Memory B cell (primary cell): ENCODE data around the gene MRRF.
"Not testable (repeated sequence)": the region's sequence is repeated elsewhere in the genome, so short reads cannot be mapped to it uniquely, and the experiment has no call there.

Source experiments
- ATAC-seq: fragments of 150-1000 bp; cut with Tn5 transposase; 2 replicates; pipeline ENCODE4 v1.10.0; 2021; ENCODE audit warnings: low read depth, mild to moderate bottlenecking, moderate library complexity
- DNase-seq, 2 donors: peaks; one replicate each; pipeline ENCODE4 v3.0.0; 2022; ENCODE audit warnings: low spot score in 2 of 2
- H3K27ac Mint-ChIP-seq: one replicate; pipeline ENCODE4 v1.8.0; 2022; ENCODE audit warnings: mild to moderate bottlenecking, moderate library complexity, mixed read lengths
- H3K27me3 Mint-ChIP-seq: one replicate; pipeline ENCODE4 v1.8.0; 2022; ENCODE audit warnings: mixed read lengths
- H3K36me3 Mint-ChIP-seq: one replicate; pipeline ENCODE4 v1.8.0; 2022; ENCODE audit warnings: mild to moderate bottlenecking, mixed read lengths
- H3K4me1 Mint-ChIP-seq: one replicate; pipeline ENCODE4 v1.8.0; 2022; ENCODE audit warnings: mixed read lengths
- H3K4me3 Mint-ChIP-seq: one replicate; pipeline ENCODE4 v1.8.0; 2022; ENCODE audit warnings: mild to moderate bottlenecking, moderate library complexity, mixed read lengths
- H3K9me3 Mint-ChIP-seq: one replicate; pipeline ENCODE4 v1.8.0; 2022; ENCODE audit warnings: mixed read lengths

Gene MRRF

DNA sequence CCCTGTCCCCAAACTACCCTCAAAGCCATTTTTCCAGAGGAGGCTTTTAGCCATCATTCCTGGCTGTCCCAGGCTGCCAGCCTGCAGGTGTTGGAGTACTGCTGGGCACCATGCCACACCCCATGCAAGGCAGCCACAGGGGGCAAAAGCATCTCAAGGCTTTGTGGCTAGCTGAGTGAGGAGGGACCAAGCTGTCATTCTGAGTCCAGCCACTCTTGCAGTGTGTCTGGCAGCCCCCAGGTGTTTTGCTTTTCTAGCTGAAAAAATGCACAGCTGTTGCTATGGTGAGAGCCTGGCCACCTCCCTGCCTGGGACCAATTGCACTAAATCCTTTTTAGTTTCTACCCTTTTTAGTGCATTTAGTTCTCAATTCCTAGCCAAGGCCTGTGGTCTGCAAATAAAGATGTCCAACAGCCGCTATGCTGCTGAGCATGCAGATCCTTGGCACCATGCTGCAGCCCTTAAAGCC lies 55.8 kb downstream of the MRRF start:
- no peak overlapping the region for H3K4me3 Mint-ChIP-seq
- no peak overlapping the region for H3K27ac Mint-ChIP-seq
- DNase-seq (no peak), ATAC-seq (no peak)
- peaks cover 4% of the 10 kb centered on the region for H3K4me1 Mint-ChIP-seq
- no peaks in the 10 kb centered on the region for H3K27me3 Mint-ChIP-seq
- H3K9me3 Mint-ChIP-seq, result peaks cover 2% of the 10 kb centered on the region
- peaks cover 35% of the 10 kb centered on the region for H3K36me3 Mint-ChIP-seq

GRCh38 chr9:122322553-122322952 lies 57.9 kb downstream of the MRRF start:
- Mint-ChIP-seq H3K36me3 (peaks cover 33% of the 10 kb centered on the region), H3K27me3 (no peaks in the 10 kb centered on the region), H3K27ac (no peak overlapping the region), H3K4me1 (peaks cover 4% of the 10 kb centered on the region), H3K9me3 (peaks cover 2% of the 10 kb centered on the region), H3K4me3 (no peak overlapping the region)
- DNase-seq (no peak), ATAC-seq (no peak)

DNA sequence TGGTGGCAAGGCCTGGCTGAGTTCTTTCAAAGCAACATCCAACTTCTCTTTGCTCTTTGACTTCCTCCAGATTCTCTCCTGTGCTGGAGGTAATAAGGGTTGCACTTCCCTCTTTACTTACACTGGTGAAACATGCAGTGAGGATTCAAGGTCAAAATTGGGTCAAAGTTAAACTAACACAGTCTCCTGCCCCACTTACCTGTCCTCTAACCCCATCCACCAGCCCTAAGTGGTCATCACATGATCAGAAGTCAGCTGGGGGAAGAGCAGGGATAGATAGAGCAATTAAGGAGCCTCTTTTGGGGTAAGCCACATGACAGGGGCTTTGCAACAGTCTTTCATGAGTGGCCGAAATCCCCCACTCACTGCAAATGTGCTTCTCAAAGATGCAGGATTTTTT lies 60.0 kb downstream of the MRRF start:
- Mint-ChIP-seq H3K36me3 (peaks cover 32% of the 10 kb centered on the region), H3K27ac (peak overlapping the region; percentile 24)
- not testable (repeated sequence) for ATAC-seq, DNase-seq, H3K4me1 Mint-ChIP-seq, H3K4me3 Mint-ChIP-seq, H3K9me3 Mint-ChIP-seq, H3K27me3 Mint-ChIP-seq

DNA sequence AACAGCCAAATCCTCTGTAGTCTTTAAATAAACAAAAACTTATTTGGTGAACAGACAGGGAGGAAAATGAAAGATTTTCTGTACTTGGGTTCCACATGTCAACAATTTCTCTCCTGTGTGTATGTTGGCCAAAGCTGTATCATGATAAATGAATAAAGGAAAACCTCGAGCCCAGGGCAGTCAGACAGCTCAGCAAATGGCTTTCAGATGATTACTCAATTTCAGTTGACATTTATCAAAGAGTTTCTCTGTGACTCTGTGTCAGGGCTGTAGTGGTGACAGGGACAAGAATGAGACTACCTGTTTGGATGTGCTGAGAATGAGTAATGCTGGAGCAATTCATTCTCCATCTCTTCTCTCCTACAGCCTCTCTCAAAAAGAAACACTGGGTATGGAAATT lies 60.4 kb downstream of the MRRF start:
- H3K4me1 Mint-ChIP-seq, result no peaks in the 10 kb centered on the region
- ATAC-seq (no peak), DNase-seq (no peak)
- peaks cover 32% of the 10 kb centered on the region for H3K36me3 Mint-ChIP-seq
- H3K9me3 Mint-ChIP-seq, result no peaks in the 10 kb centered on the region
- H3K4me3 Mint-ChIP-seq, result no peak overlapping the region
- peak overlapping the region; percentile 35 for H3K27ac Mint-ChIP-seq
- H3K27me3 Mint-ChIP-seq, result no peaks in the 10 kb centered on the region

DNA sequence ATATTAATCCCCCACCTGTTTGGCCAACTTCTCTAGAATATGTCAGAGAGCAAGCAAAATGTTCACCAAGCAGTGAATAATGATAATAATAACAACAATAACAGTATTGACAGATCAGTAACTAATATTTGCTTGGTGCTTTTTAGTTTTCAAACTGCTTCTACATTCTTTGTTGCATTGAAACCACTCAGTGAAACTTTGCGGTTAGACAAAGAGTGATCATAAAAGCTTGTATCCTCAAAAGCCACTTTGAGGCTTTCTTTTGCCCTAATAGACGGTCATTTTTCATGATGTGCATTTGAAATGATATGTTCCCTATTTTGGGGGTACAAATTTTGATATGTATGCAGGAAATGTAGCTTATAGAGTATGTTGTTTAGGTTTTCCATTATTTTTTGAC lies 62.5 kb downstream of the MRRF start:
- Mint-ChIP-seq H3K4me1 (no peaks in the 10 kb centered on the region), H3K27me3 (no peaks in the 10 kb centered on the region), H3K27ac (no peak overlapping the region), H3K36me3 (peaks cover 32% of the 10 kb centered on the region), H3K4me3 (no peak overlapping the region), H3K9me3 (no peaks in the 10 kb centered on the region)
- no peak for ATAC-seq
- no peak for DNase-seq

GRCh38 chr9:122329597-122329996 lies 64.9 kb downstream of the MRRF start:
- ATAC-seq (no peak), DNase-seq (no peak)
- Mint-ChIP-seq H3K36me3 (peaks cover 18% of the 10 kb centered on the region), H3K4me3 (no peak overlapping the region), H3K9me3 (no peaks in the 10 kb centered on the region), H3K27me3 (no peaks in the 10 kb centered on the region), H3K4me1 (no peaks in the 10 kb centered on the region), H3K27ac (no peak overlapping the region)

- not testable (repeated sequence) for ATAC-seq, H3K27me3 Mint-ChIP-seq, H3K27ac Mint-ChIP-seq, H3K9me3 Mint-ChIP-seq, H3K4me3 Mint-ChIP-seq, H3K4me1 Mint-ChIP-seq, DNase-seq
- H3K36me3 Mint-ChIP-seq, result peaks cover 14% of the 10 kb centered on the region
These were observed 65.8 kb downstream of the MRRF start for GRCh38 chr9:122330466-122330865.

DNA sequence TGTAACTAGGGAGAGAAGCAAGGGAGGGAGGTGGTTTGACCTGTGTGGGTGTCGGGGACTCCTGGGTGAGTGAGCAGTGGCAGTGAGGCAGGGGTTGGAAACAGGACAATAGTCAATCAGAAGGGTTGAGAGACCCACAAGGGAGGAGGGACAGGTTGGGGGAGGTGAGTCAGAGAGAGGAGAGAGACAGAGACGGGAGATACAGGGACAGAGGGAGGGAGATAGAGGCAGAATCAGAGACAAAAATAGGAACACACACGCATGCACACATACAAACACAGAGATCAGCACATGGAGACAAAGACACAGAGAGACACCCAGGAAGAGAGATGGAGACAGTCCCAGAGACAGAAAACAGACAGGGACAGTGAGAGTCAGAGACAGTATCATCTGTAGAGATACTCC lies 66.8 kb downstream of the MRRF start:
- Mint-ChIP-seq H3K27ac (no peak overlapping the region), H3K36me3 (peaks cover 10% of the 10 kb centered on the region), H3K27me3 (peaks cover 4% of the 10 kb centered on the region), H3K9me3 (no peaks in the 10 kb centered on the region), H3K4me3 (no peak overlapping the region), H3K4me1 (no peaks in the 10 kb centered on the region)
- DNase-seq, result no peak
- no peak for ATAC-seq

DNA sequence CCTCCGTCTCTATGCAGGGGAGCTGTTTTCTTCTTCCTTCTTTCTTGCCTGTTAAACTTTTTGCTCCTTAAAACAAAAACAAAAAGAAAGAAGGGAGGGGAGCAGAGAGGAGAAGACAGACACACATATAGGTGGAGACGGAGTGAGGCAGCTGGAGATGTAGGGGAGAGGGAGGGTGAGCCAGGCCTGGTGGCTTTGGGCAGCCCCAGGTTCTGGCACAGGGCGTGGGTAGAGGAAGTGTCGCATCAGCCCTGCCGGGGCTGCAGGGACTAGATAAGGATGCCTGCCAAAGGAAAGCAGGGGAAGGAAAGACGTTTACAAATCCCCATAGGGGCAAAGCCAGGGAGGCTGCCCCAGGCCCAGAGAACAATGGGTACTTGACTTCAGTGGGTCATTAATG lies 67.4 kb downstream of the MRRF start:
- DNase-seq (no peak), ATAC-seq (no peak)
- no peak overlapping the region for H3K4me3 Mint-ChIP-seq
- H3K9me3 Mint-ChIP-seq, result no peaks in the 10 kb centered on the region
- no peak overlapping the region for H3K27ac Mint-ChIP-seq
- peaks cover 2% of the 10 kb centered on the region for H3K4me1 Mint-ChIP-seq
- H3K36me3 Mint-ChIP-seq, result peaks cover 10% of the 10 kb centered on the region
- peaks cover 4% of the 10 kb centered on the region for H3K27me3 Mint-ChIP-seq

DNA sequence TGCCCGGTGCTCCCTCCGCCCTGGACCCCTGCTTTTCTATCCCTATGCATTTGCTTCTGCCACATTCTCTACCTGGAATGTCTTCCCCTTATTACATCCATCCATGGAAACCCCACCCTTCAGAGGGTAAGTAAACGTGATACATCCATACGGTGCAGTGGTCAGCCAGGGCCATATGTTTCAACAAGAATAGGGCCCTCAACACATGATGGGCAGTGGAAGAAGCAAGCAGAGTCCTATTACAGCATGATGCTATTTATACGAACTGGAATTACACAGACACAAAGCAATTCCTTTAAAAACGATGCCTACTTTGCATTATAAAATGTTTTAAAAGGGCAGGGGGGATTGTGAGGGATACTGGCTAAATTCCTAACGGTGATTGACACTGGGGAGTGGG lies 68.0 kb downstream of the MRRF start:
- Mint-ChIP-seq H3K27me3 (peaks cover 4% of the 10 kb centered on the region), H3K36me3 (peaks cover 10% of the 10 kb centered on the region), H3K9me3 (no peaks in the 10 kb centered on the region), H3K27ac (no peak overlapping the region), H3K4me1 (peaks cover 7% of the 10 kb centered on the region), H3K4me3 (no peak overlapping the region)
- DNase-seq, result no peak
- no peak for ATAC-seq

DNA sequence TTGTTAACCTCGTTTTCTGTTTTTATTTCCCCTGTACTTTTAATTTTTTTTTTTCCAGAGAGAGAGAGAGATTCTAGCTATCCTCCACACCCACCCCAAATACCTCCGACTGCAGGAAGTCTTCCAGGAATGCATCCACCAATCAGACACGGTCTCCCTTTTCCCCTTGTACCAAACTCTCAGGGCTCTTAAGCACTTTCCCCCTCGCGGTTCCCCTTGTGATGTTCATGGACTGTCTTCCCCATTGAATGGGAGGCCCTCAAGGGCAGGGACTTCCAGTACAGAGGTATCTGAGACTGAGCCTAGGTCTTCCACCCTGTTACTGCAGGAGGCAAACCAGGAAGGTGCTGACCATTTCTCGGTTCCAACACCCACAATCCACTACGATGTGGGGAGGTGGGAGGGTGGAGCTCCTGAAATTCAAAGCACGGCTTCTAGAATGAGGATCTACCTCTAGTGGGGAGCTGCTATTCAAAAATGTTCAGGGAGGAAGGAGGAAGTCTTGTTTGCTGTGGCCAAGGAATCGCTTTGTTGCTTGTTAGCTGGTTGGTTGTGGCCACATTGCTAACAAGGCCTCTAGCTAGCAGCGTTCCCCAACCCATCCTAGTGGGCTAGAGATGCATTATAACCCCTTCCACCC lies 68.6 kb downstream of the MRRF start:
- no peaks in the 10 kb centered on the region for H3K9me3 Mint-ChIP-seq
- H3K4me1 Mint-ChIP-seq, result peaks cover 7% of the 10 kb centered on the region
- H3K4me3 Mint-ChIP-seq, result no peak overlapping the region
- DNase-seq, result no peak
- ATAC-seq, result no peak
- H3K27me3 Mint-ChIP-seq, result peaks cover 4% of the 10 kb centered on the region
- H3K36me3 Mint-ChIP-seq, result peaks cover 7% of the 10 kb centered on the region
- H3K27ac Mint-ChIP-seq, result no peak overlapping the region

DNA sequence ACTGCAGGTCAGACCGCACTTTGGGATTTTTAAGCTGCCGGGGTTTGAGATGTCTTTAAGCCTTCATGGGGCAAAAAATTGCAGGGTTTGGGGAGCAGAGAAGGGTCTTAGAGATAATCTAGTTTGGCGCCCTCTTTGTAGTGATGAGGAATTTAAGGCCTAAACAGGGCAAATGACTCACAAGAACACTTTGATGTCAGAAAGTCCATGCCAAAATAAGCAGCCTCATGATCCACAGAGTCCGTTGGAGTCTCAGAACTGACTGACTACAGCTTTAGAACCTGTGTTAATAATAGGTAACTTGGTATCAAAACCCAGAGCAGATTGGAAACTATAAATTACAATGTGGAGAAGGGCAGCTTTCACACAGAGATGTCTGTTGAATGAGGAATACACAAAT lies 70.2 kb downstream of the MRRF start:
- no peak for ATAC-seq
- Mint-ChIP-seq H3K27ac (no peak overlapping the region), H3K36me3 (no peaks in the 10 kb centered on the region), H3K9me3 (no peaks in the 10 kb centered on the region), H3K4me3 (no peak overlapping the region), H3K4me1 (peaks cover 7% of the 10 kb centered on the region), H3K27me3 (peaks cover 9% of the 10 kb centered on the region)
- DNase-seq, result no peak

DNA sequence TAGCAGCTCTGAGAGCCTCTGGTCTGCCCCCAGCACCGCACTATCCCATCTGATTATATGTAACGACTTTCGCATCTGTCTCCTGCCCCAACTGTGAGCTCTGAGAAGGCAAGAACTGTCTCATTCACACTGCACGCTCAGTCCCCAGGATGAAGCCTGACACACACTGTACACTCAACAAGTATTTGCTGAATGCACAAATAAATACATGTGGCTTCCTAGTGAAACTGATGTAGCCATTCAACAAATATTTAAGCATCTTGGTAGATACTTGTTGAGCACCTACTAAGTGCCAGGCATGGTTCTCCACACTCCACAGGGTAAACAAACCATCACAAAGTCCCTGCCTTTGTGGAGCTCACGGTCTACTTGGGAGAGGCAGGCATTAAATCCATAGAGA lies 71.5 kb downstream of the MRRF start:
- ATAC-seq, result no peak
- Mint-ChIP-seq H3K36me3 (no peaks in the 10 kb centered on the region), H3K27ac (no peak overlapping the region), H3K27me3 (peaks cover 11% of the 10 kb centered on the region), H3K9me3 (no peaks in the 10 kb centered on the region), H3K4me1 (peaks cover 7% of the 10 kb centered on the region), H3K4me3 (no peak overlapping the region)
- DNase-seq, result no peak

- H3K27ac Mint-ChIP-seq, result no peak overlapping the region
- H3K4me3 Mint-ChIP-seq, result peak overlapping the region; percentile 69
- H3K4me1 Mint-ChIP-seq, result peaks cover 7% of the 10 kb centered on the region
- no peaks in the 10 kb centered on the region for H3K9me3 Mint-ChIP-seq
- H3K27me3 Mint-ChIP-seq, result peaks cover 11% of the 10 kb centered on the region
- H3K36me3 Mint-ChIP-seq, result no peaks in the 10 kb centered on the region
- DNase-seq, result peak in 1 of 2 donors; percentile 14
- peak; percentile 89 for ATAC-seq
These were observed 72.3 kb downstream of the MRRF start for GRCh38 chr9:122336866-122337555.

DNA sequence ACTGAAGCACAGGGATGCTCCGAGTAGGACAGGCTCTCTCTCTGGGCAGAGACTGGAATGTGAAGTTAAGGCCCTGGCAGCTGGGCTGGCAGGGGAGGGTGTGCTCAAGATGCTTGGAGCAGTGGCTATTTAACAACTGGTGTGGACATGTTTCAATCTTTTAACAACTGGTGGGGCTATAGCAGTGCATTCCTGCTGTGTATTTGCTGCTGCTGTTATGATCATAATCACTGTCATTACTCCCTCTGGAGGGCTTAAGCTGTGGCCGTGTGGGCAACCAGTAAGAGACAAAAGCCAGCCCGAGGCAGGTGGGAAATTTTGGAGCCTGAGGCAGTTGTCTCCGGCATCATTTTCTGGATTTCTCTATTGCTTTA lies 72.9 kb downstream of the MRRF start:
- no peak for DNase-seq
- Mint-ChIP-seq H3K9me3 (no peaks in the 10 kb centered on the region), H3K4me1 (peaks cover 7% of the 10 kb centered on the region), H3K36me3 (no peaks in the 10 kb centered on the region), H3K27me3 (peaks cover 11% of the 10 kb centered on the region), H3K4me3 (no peak overlapping the region), H3K27ac (no peak overlapping the region)
- no peak for ATAC-seq
